ENCODE results near the gene ISG20.

- no peak for TF ChIP-seq POLR2AphosphoS5 (IDR thresholded peaks at IDR 0.05; ENCODE audit: insufficient read depth, low read depth, low read length)
- no peak for TF ChIP-seq CTCF (IDR thresholded peaks at IDR 0.05; ENCODE audit: extremely low read depth in 1 of 2, insufficient read depth in 1 of 2, low read depth in 1 of 2, low read length in 2 of 2)
- no peak for TF ChIP-seq POLR2A (IDR thresholded peaks at IDR 0.05; ENCODE audit: low read depth, low read length)
- TF ChIP-seq MAX (IDR thresholded peaks at IDR 0.05; ENCODE audit: insufficient read depth, insufficient read length), result no peak
- no peak for TF ChIP-seq EZH2 (IDR thresholded peaks at IDR 0.05; ENCODE audit: borderline replicate concordance, low read depth, low read length, severe bottlenecking)
- no peak for TF ChIP-seq MYC (IDR thresholded peaks at IDR 0.05; ENCODE audit: low read depth, low read length)
- no peak for TF ChIP-seq JUN (IDR thresholded peaks at IDR 0.05; ENCODE audit: borderline replicate concordance, insufficient read depth, insufficient read length, low read depth)
- TF ChIP-seq GATA2 (IDR thresholded peaks at IDR 0.05; ENCODE audit: insufficient read depth, insufficient read length, low read depth, low read length), result no peak
- TF ChIP-seq FOS (IDR thresholded peaks at IDR 0.05; ENCODE audit: borderline replicate concordance, insufficient read depth, low read length), result no peak
Measured at GRCh38 chr15:88690331-88690730, 51.5 kb downstream of the ISG20 start.

Data from endothelial cell of umbilical vein (primary cell).